Mesendoderm (in vitro differentiated cells): Measurements from ENCODE around the gene BICDL2.
A peak's percentile ranks its signal among the peaks of the same experiment; 100 is the strongest.
"Not testable (repeated sequence)": the region's sequence is repeated elsewhere in the genome, so short reads cannot be mapped to it uniquely, and the experiment has no call there.

Experiments
- DNase-seq: peaks from one replicate; pipeline ENCODE4 v3.0.0; 2013
- H2AK5ac ChIP-seq: 2 replicates; pipeline ENCODE4 v1.6.1; 2013; ENCODE audit warnings: low read length, inconsistent platforms
- H2BK120ac ChIP-seq: 2 replicates; pipeline ENCODE4 v1.6.1; 2013; ENCODE audit warnings: low read depth, mild to moderate bottlenecking, low read length, moderate library complexity, mixed read lengths
- H2BK15ac ChIP-seq: replicated peaks from 2 replicates; pipeline ENCODE4 v1.6.1; 2013; ENCODE audit warnings: low read depth, mild to moderate bottlenecking, moderate library complexity
- H2BK5ac ChIP-seq: 2 replicates; pipeline ENCODE4 v1.6.1; 2013; ENCODE audit warnings: low read length, inconsistent platforms
- H3K18ac ChIP-seq: 2 replicates; pipeline ENCODE4 v1.6.1; 2013; ENCODE audit warnings: mild to moderate bottlenecking, low read length, mixed read lengths
- H3K23ac ChIP-seq: one replicate; pipeline ENCODE4 v1.6.1; 2013; ENCODE audit warnings: low read length
- H3K27ac ChIP-seq: 2 replicates; pipeline ENCODE4 v1.5.1; 2013; ENCODE audit warnings: low read depth, mild to moderate bottlenecking, inconsistent platforms, low read length, moderate library complexity
- H3K27me3 ChIP-seq: 2 replicates; pipeline ENCODE4 v1.6.1; 2013; ENCODE audit warnings: low read length, control low read depth, mild to moderate bottlenecking, inconsistent platforms; ENCODE audit not compliant: insufficient read depth, poor library complexity
- H3K36me3 ChIP-seq: 2 replicates; pipeline ENCODE4 v1.6.1; 2013; ENCODE audit warnings: low read length, inconsistent platforms; ENCODE audit not compliant: control insufficient read depth, insufficient read depth
- H3K4ac ChIP-seq: one replicate; pipeline ENCODE4 v1.6.1; 2013; ENCODE audit warnings: low read depth, mild to moderate bottlenecking, low read length, moderate library complexity
- H3K4me1 ChIP-seq: 2 replicates; pipeline ENCODE4 v1.6.1; 2013; ENCODE audit warnings: low read depth, low read length, inconsistent platforms; ENCODE audit not compliant: control insufficient read depth
- H3K4me2 ChIP-seq: 2 replicates; pipeline ENCODE4 v1.6.1; 2013; ENCODE audit warnings: low read length
- H3K4me3 ChIP-seq: 2 replicates; pipeline ENCODE4 v1.5.1; 2013; ENCODE audit warnings: mild to moderate bottlenecking, low read length
- H3K56ac ChIP-seq: one replicate; pipeline ENCODE4 v1.6.1; 2013; ENCODE audit warnings: low read length
- H3K79me1 ChIP-seq: 2 replicates; pipeline ENCODE4 v1.6.1; 2013; ENCODE audit warnings: low read length, inconsistent platforms
- H3K79me2 ChIP-seq: 2 replicates; pipeline ENCODE4 v1.6.1; 2013; ENCODE audit warnings: mild to moderate bottlenecking, low read length; ENCODE audit not compliant: control insufficient read depth, insufficient read depth
- H3K9ac ChIP-seq: 2 replicates; pipeline ENCODE4 v1.6.1; 2013; ENCODE audit warnings: low read length, inconsistent platforms
- H4K5ac ChIP-seq: one replicate; pipeline ENCODE4 v1.6.1; 2013; ENCODE audit warnings: low read length
- H4K8ac ChIP-seq: one replicate; pipeline ENCODE4 v1.6.1; 2013; ENCODE audit warnings: low read depth, mild to moderate bottlenecking, control low read depth, low read length, moderate library complexity
- WGBS: extraction: QIAGEN DNeasy Blood & Tissue Kit; methylation state at CpG from one replicate; pipeline ENCODE4 v1.1.7; 2013; ENCODE audit warnings: low lambda C conversion rate, missing lambda C conversion rate; ENCODE audit not compliant: insufficient coverage; ENCODE audit errors: extremely low coverage; 5-methylcytosine and 5-hydroxymethylcytosine counted together

The BICDL2 gene

DNA sequence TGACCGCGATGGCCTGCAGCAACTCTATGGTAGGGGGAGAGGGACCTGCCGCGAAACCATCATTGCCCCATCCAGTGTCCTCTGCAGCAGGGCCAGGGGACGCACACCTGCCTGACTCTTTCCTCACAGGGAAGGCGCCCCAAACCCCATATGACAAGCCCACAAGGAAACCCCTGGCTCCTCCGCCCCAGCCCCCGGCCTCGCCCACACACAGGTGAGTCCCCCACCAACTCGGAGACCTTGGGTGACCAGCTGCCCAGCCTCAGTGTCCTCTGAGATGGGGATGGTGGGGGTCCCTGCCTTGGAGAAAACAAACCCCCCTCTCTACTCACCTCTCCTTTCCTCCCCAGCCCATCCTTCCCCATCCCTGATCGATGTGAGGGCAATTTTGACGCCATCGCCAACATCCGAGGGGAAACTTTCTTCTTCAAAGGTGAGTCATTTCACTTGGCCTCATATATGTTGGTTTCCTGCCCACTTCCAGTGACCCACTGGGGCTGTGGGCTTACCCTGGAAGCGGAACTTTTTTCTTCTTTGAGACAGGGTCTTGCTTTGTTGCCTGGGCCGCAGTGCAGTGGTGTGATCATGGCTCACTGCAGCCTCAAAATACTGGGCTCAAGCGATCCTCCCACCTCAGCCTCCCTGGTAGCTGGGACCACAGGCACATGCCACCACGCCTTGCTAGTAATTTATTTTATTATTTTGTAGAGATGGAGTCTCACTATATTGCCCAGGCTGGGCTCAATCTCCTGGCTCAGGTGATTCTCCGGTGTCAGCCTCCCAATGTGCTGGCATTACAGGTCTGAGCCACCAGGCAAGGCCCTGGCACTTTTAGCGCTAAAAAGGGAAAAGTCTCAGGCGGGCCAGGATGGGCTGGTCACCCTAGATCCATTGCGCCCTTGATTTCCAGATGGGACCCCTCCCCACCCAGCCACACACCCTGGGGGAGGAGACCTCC is 20.7 kb upstream of the BICDL2 start:
- Histone ChIP-seq H3K56ac (no peak overlapping the region), H3K4ac (no peak overlapping the region), H3K79me1 (no peaks in the 10 kb centered on the region), H3K4me3 (no peak overlapping the region), H3K18ac (no peak overlapping the region), H3K79me2 (no peaks in the 10 kb centered on the region), H4K8ac (no peak overlapping the region), H3K4me1 (no peaks in the 10 kb centered on the region), H3K9ac (no peak overlapping the region), H3K4me2 (peak overlapping the region; percentile 64), H3K23ac (no peak overlapping the region), H2BK5ac (no peak overlapping the region), H4K5ac (no peak overlapping the region), H3K36me3 (no peaks in the 10 kb centered on the region), H2BK120ac (no peak overlapping the region), H2AK5ac (no peak overlapping the region), H3K27me3 (no peaks in the 10 kb centered on the region), H2BK15ac (no peak overlapping the region), H3K27ac (no peak overlapping the region)
- no CpG with 5 or more reads among the region's 22 CpGs for WGBS
- DNase-seq: no peak

GRCh38 chr16:3056336-3057180 is 19.8 kb upstream of the BICDL2 start:
- no peak overlapping the region for H2AK5ac ChIP-seq
- H3K4me3 ChIP-seq: no peak overlapping the region
- H3K4ac ChIP-seq: no peak overlapping the region
- H3K79me1 ChIP-seq: no peaks in the 10 kb centered on the region
- H2BK120ac ChIP-seq: no peak overlapping the region
- no peak overlapping the region for H2BK15ac ChIP-seq
- no peak for DNase-seq
- no CpG with 5 or more reads among the region's 19 CpGs for WGBS
- H3K23ac ChIP-seq: no peak overlapping the region
- no peak overlapping the region for H3K18ac ChIP-seq
- H3K36me3 ChIP-seq: no peaks in the 10 kb centered on the region
- H3K56ac ChIP-seq: no peak overlapping the region
- H3K9ac ChIP-seq: no peak overlapping the region
- H2BK5ac ChIP-seq: no peak overlapping the region
- no peak overlapping the region for H3K4me2 ChIP-seq
- H4K8ac ChIP-seq: no peak overlapping the region
- H3K4me1 ChIP-seq: no peaks in the 10 kb centered on the region
- no peaks in the 10 kb centered on the region for H3K79me2 ChIP-seq
- no peak overlapping the region for H4K5ac ChIP-seq
- no peak overlapping the region for H3K27ac ChIP-seq
- no peaks in the 10 kb centered on the region for H3K27me3 ChIP-seq

GRCh38 chr16:3055734-3056115 is 19.0 kb upstream of the BICDL2 start:
- not testable (repeated sequence) for H3K36me3 ChIP-seq, H2BK120ac ChIP-seq, H3K23ac ChIP-seq, H3K18ac ChIP-seq, DNase-seq, H3K4me2 ChIP-seq, H2AK5ac ChIP-seq, H4K8ac ChIP-seq, H3K56ac ChIP-seq, H2BK15ac ChIP-seq, H3K79me2 ChIP-seq, H2BK5ac ChIP-seq, H3K4me3 ChIP-seq, H4K5ac ChIP-seq, H3K27me3 ChIP-seq, H3K4ac ChIP-seq, H3K79me1 ChIP-seq, H3K9ac ChIP-seq, H3K4me1 ChIP-seq, H3K27ac ChIP-seq
- no CpG with 5 or more reads among the region's 9 CpGs for WGBS

GRCh38 chr16:3054965-3055733 is 18.4 kb upstream of the BICDL2 start:
- Histone ChIP-seq H4K8ac (no peak overlapping the region), H2BK15ac (no peak overlapping the region), H3K79me2 (no peaks in the 10 kb centered on the region), H3K18ac (no peak overlapping the region), H3K27me3 (no peaks in the 10 kb centered on the region), H3K4me2 (no peak overlapping the region), H3K36me3 (no peaks in the 10 kb centered on the region), H3K23ac (no peak overlapping the region), H2AK5ac (no peak overlapping the region), H3K4ac (no peak overlapping the region), H2BK120ac (no peak overlapping the region), H3K9ac (no peak overlapping the region), H2BK5ac (no peak overlapping the region), H3K27ac (no peak overlapping the region), H3K79me1 (no peaks in the 10 kb centered on the region), H3K4me3 (no peak overlapping the region), H4K5ac (no peak overlapping the region), H3K4me1 (no peaks in the 10 kb centered on the region), H3K56ac (peak overlapping the region; percentile 3)
- no CpG with 5 or more reads among the region's 17 CpGs for WGBS
- no peak for DNase-seq

DNA sequence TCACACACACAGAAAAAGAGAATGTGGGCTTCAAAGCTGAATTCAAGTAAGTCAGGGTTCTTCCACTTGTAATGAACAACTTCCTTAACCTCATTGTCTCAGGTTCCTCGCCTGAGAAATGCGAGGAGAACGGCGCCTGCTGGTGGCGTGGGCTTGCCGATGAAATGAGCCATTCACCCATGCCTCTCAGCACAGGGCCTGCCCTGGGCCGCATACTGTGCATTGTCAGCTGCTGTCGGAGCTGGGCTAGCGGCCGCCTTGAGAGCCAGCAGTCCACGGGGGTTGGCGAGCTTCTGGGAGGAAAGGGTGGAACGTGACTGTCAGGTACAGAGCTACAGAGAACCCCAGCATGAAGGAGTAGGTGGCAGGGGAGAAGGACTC is 16.6 kb upstream of the BICDL2 start:
- not testable (repeated sequence) for H3K18ac ChIP-seq, H3K4me1 ChIP-seq, H3K4me2 ChIP-seq, H2BK5ac ChIP-seq, H3K56ac ChIP-seq, H3K36me3 ChIP-seq, H4K5ac ChIP-seq, H2AK5ac ChIP-seq, H4K8ac ChIP-seq, H3K9ac ChIP-seq, H3K27ac ChIP-seq, H3K79me1 ChIP-seq, H2BK120ac ChIP-seq, DNase-seq, H3K79me2 ChIP-seq, H3K4ac ChIP-seq, H3K23ac ChIP-seq, H3K4me3 ChIP-seq, H2BK15ac ChIP-seq, H3K27me3 ChIP-seq
- WGBS: no CpG with 5 or more reads among the region's 13 CpGs
